K562 (cell line): Measurements from ENCODE around the gene PPP2R1B. TPM values are rescaled to one million over a fixed set of nuclear protein-coding genes. Genes with fewer than 3 reads are reported as not detected.

ENCODE experiments used
- CREM ChIP-seq: IDR thresholded peaks from 2 replicates; pipeline ENCODE4 v1.6.1; 2014; ENCODE audit warnings: antibody characterized with exemption, low read depth
- KHSRP ChIP-seq: fragments of 450-650 bp; IDR thresholded peaks from 2 replicates; pipeline ENCODE4 v1.6.1; 2017
- MECOM ChIP-seq: fragments of 250-450 bp; sonication (Bioruptor Pico); IDR thresholded peaks from 2 replicates; pipeline ENCODE4 v1.8.0; 2022; ENCODE audit warnings: inconsistent platforms
- MYBL2 ChIP-seq, 2 experiments: fragments of 450-650 bp in 1 of 2; sonication (generic) in 1 of 2; formaldehyde crosslinking in 1 of 2; IDR thresholded peaks; 2 replicates each; pipeline versions ENCODE4 v1.6.1 to v1.8.1; 2017 to 2022; ENCODE audit warnings: borderline replicate concordance in 1 of 2, inconsistent platforms in 1 of 2, low read depth in 1 of 2, mild to moderate bottlenecking in 1 of 2, missing genetic modification reagents in 1 of 2, moderate library complexity in 1 of 2
- RAD21 ChIP-seq, 2 experiments: fragments of 250-450 bp in 1 of 2; fragments of 450-650 bp in 1 of 2; sonication (Bioruptor Pico) in 1 of 2; formaldehyde crosslinking in 1 of 2; IDR thresholded peaks in 1 of 2; conservative IDR thresholded peaks in 1 of 2; 2 replicates each; pipeline versions ENCODE4 v1.4.0 to v1.8.0; 2020 to 2022; ENCODE audit warnings: mild to moderate bottlenecking in 2 of 2, moderate library complexity in 1 of 2
- ZNF121 ChIP-seq: sonication (generic); formaldehyde crosslinking; conservative IDR thresholded peaks from 2 replicates; pipeline ENCODE4 v1.8.0; 2022; ENCODE audit warnings: missing genetic modification reagents
- polyA plus RNA-seq, 8 experiments: library from polyadenylated mRNA; depleted of rRNA in 4 of 8; stranded (reverse) in 5 of 8; unstranded in 3 of 8; fragments of >200 nt; fragmentation: Nextera tagmentation in 2 of 8; fragmentation: Illumina TruSeq in 1 of 8; extraction: Ambion mirVana in 2 of 8; extraction: Trizol in 1 of 8; gene quantifications; 2 replicates each; pipeline versions ENCODE4 v1.2.1 to v1.2.3, GENCODE V29; 2011 to 2014; ENCODE audit warnings: inconsistent platforms in 1 of 8, missing spikeins in 1 of 8
- total RNA-seq, 7 experiments: library from RNA; depleted of rRNA in 6 of 7; stranded (reverse); fragments of >200 nt in 6 of 7; fragmentation: Illumina TruSeq in 2 of 7; extraction: Trizol in 2 of 7; gene quantifications; 2 replicates each; pipeline versions ENCODE4 v1.2.1 to v1.2.3, GENCODE V29; 2011 to 2021; ENCODE audit warnings: low replicate concordance in 1 of 7
- TF ChIP-seq, protein P1 (sequence below): sonication (generic); formaldehyde crosslinking; IDR thresholded peaks from 2 replicates; pipeline ENCODE4 v1.8.0; 2022; ENCODE audit warnings: mild to moderate bottlenecking, low read depth, missing genetic modification reagents
- TF ChIP-seq, protein P2 (sequence below): sonication (generic); IDR thresholded peaks from 2 replicates; pipeline ENCODE4 v1.6.1; 2016

The PPP2R1B gene
- total and polyA plus RNA-seq, 9 of the 15 experiments (the other 6 are each of a cell fraction or from before 2014, with no cell fraction given): 24.6 to 68.5 (median 39.8) TPM

DNA sequence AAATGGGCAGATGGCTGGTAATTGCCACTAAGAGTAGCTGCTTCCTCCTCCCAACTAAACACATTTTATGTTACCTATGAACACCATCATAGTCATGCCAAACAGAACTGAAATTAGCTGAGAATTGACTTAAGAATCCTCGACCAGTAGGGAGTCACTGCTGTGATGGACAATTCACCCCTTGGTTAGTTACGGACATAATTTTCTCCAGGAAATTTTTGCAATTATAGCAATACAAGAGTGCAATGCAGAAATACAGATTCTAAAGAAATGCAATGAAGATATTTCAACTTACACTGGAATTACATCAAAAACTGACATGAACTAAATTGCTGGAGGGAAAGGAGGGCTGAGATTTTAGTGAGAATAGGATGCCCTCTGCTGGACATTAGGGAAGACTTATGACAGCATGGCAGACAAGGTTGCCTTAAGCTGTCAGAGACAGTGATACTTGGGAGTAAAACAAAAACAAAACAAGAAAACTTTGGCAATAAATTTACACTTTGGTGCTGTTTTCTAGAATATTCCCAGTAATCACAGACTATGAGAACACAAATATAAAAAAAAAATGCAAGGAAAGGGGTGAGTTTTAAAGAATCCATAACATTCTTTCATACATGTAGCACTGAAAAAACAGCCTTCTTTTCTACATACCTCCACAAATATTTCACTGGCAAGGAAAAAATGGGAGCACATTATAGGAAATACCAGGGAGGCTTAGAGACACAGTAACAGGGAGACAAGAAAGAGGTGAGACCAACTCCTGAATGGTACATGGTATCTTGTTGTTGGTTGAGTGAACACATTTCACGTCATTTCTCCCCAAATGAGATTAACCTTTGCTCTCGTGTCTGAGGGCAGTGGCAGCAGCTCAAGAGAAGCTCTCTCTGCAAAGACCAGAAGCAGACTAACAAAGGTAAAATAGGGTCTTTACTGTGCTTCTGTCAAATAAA is 11.2 kb upstream of the PPP2R1B start (continued):
- TF ChIP-seq KHSRP (no peak), CREM (peak; percentile 37; the same call in 1 of the 2 replicates), MYBL2 (IDR thresholded peaks at IDR 0.05; ENCODE audit: low read depth) (no peak), MYBL2 (CRISPR knock-in tag; IDR thresholded peaks at IDR 0.05; ENCODE audit: borderline replicate concordance) (no peak), ZNF121 (no peak), RAD21 (CRISPR knock-in tag; conservative IDR thresholded peaks at IDR 0.05 in 1 of 2, IDR thresholded peaks at IDR 0.05 in 1 of 2) (peak; percentile 95 to 97), MECOM (CRISPR knock-in tag) (no peak)
- TF ChIP-seq, protein P1, sequence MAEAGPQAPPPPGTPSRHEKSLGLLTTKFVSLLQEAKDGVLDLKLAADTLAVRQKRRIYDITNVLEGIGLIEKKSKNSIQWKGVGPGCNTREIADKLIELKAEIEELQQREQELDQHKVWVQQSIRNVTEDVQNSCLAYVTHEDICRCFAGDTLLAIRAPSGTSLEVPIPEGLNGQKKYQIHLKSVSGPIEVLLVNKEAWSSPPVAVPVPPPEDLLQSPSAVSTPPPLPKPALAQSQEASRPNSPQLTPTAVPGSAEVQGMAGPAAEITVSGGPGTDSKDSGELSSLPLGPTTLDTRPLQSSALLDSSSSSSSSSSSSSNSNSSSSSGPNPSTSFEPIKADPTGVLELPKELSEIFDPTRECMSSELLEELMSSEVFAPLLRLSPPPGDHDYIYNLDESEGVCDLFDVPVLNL (CRISPR knock-in tag): no peak
- TF ChIP-seq, protein P2, sequence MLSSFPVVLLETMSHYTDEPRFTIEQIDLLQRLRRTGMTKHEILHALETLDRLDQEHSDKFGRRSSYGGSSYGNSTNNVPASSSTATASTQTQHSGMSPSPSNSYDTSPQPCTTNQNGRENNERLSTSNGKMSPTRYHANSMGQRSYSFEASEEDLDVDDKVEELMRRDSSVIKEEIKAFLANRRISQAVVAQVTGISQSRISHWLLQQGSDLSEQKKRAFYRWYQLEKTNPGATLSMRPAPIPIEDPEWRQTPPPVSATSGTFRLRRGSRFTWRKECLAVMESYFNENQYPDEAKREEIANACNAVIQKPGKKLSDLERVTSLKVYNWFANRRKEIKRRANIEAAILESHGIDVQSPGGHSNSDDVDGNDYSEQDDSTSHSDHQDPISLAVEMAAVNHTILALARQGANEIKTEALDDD: no peak
